HG02938 (cell line): Measurements from ENCODE around the gene INHBE.
"Not testable (repeated sequence)": the region's sequence is repeated elsewhere in the genome, so short reads cannot be mapped to it uniquely, and the experiment has no call there.

Experiments
- ATAC-seq: cut with Tn5 transposase; IDR thresholded peaks from one replicate; pipeline ENCODE4 v1.9.1; 2021; ENCODE audit warnings: mild to moderate bottlenecking, moderate library complexity; ENCODE audit not compliant: unreplicated experiment

Gene INHBE, protein sequence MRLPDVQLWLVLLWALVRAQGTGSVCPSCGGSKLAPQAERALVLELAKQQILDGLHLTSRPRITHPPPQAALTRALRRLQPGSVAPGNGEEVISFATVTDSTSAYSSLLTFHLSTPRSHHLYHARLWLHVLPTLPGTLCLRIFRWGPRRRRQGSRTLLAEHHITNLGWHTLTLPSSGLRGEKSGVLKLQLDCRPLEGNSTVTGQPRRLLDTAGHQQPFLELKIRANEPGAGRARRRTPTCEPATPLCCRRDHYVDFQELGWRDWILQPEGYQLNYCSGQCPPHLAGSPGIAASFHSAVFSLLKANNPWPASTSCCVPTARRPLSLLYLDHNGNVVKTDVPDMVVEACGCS

DNA sequence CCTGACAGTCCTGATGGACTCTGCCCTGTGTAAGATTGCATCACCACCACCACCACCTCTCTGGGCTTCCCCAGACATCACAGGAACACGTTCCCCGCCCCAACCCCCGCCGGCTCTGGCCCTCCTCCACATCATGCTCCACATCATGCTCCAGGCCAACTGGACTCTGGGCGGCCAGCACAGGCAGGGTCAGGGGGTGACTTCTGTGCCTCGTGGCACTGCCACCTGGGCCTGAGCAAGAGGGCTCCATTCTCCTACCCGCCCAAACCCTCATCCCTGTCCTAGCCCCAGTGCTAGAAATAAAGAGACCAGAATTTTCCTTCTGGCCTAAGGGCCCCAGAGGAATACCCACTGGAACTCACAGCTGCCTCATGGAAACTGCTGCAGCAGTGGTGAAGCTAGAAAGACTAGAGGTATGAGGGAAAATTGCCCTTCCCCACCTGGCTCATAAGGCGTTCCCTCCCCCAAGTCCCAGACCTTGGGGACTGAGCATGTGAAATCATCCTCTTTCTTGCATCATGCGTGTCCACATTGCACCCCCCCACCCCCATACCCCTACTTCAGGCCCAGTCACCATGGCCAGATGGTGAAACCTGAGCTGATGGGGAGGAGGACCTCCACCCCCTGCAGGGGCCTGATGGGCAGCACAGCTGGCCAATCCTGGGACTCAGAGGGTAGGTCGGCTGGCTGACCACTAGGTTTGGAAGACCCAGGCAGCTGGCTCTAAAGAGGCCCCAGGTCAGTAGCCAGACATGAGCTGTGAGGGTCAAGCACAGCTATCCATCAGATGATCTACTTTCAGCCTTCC lies at the start of gene INHBE:
Gene INHBE (plus strand): TSS at position 742 of the 808 bp plus-strand sequence. CDS start 230 bp downstream, outside the sequence.
- no peak for ATAC-seq

DNA sequence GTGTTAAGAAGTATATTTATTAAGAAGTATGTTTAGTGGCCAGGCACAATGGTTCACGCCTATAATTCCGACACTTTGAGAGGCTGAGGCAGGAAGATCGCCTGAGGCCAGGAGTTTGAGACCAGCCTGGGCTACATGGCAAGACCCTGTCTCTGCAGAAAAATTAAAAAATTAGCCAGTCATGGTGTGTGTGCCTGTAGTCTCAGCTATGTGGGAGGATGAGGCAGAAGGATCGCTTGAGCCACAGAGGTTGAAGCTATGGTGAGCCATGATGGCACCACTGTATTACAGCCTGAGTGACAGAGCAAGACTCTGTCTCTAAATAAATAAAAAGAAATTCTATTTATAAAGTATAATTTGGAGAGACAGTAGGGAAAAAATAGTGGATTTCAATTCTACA lies 44.6 kb upstream of the INHBE start:
- no peak for ATAC-seq

DNA sequence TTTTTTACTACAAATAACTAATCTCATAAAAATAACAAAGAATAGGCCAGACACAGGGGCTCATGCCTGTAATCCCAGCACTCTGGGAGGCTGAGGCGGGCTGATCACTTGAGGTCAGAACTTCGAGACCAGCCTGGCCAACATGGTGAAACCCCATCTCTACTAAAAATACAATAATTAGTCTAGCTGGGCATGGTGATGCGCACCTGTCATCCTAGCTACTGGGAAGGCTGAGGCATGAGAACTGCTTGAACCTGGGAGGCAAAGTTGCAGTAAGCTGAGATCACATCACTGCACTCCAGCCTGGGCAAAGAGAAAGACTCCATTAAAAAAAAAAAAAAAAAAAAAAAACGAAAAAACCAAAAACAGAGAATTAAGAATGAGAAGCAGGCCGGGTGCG lies 40.9 kb upstream of the INHBE start:
- ATAC-seq, result not testable (repeated sequence)

DNA sequence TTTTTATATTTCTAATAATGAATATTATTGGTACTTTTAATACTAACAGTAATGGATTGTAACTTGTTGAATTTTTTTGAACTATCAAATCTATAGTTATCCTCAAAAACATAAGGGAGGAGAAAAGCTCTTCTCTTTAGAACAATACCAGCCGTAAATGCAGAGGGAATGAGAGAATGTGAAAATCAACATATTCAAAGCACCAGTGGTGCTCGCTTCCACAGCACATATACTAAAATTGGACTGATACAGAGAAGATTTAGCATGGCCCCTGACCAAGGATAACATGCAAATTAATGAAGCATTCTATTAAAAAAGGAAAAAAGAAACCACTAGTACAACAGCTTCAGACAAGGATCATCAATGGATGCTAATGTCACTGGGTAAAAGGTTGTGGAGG lies 40.0 kb upstream of the INHBE start:
- no peak for ATAC-seq

DNA sequence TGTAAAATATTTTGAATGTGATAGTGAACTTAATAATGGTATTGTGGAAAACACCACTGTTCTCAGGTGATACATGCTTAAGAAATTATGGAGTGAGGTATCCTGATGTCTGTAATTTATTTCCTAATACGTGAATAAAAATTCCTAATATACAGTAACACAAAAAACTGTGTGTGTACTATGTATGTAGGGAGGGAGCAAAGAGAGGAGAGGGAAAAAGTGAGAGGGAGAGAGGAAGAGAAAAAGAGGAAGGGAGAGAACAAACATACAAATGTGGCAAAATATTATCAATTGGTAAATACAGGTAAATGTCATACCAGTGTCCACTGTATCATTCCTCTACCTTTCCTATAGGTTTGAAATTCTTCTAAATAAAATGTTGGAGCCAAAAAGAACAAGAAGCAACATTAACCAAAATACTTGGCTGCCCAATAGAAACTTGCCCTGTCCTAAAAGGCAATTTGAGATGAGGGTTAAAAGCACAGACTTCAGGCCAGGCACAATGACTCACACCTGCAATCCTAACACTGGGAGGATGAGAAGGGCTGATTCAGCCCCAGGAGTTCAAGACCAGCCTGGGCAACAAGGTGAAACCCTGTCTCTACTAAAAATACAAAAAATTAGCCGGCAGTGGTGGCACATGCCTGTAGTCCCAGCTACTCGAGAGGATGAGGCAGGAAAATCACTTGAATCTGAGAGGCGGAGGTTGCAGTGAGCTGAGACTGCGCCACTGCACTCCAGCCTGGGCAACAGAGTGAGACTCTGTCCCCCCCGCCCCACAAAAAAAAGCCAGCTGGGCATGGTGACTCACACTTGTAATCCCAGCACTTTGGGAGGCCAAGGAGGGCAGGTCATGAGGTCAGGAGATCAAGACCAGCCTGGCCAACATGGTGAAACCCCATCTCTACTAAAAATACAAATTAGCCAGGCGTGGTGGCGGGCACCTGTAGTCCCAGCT lies 38.8 kb upstream of the INHBE start:
- no peak for ATAC-seq

DNA sequence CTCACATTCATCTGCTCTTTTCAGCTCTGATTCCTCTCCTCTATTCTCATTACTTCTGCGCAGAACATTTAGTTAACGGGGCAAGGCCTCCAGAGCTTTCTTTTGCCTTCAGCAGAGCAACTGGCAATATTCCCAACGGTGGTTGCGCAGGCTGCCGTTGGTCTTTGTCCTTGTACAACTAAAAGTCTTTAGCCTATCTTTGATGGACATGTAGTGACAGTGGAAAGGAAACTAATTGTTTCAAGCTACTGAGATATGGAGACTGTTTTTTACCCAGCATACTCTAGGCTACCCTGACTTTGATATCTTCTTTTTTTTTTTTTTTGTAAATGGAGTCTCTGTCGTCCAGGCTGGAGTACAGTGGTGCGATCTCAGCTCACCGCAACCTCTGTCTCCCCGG lies 36.9 kb upstream of the INHBE start:
- no peak for ATAC-seq

DNA sequence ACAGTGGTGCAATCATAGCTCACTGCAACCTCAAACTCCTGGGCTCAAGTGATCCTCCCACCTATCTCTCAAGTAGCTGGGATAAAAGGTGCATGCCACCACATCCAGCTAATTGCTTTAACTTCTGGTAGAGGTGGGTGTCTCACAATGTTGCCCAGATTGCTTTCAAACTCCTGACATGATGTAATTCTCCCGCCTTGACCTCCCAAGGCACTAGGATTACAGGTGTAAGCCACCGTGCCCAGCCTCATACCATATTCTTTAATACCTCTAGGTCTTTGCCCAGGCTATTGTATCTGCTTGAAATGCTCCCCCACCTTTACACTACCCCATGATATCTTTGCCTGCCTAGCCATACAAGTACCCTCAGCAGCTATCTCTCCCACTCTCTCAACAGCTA lies 35.6 kb upstream of the INHBE start:
- ATAC-seq, result no peak

DNA sequence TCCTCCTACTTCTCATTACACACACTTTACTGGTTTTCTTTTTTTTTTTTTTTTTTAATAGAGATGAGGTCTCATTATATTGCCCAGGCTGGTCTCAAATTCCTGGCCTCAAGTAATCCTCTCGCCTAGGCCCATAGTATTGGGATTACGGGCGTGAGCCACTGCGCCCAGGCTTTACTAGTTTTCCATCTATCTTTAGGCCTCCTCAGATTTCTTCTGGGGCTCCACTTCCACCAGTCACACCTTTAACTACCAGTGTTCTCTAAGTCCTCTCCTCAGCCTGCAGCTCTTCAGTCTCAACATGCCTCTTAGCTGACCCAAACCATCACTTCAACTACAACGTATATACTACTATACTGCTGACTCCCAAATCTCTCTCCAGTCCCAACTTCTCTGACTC lies 34.6 kb upstream of the INHBE start:
- no peak for ATAC-seq

DNA sequence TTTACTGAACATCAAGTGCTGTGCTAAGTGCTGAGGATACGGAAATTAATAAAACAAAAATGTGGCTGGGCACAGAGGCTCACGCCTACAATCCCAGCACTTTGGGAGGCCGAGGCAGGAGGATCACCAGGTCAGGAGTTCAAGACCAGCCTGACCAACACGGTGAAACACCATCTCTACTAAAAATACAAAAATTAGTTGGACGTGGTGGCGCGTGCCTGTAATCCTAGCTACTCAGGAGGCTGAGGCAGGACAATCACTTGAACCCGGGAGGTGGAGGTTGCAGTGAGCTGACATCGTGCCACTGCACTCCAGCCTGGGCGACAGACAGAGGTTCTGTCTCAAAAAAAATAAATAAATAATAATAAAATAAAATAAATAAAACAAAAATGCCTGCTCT lies 28.2 kb upstream of the INHBE start:
- not testable (repeated sequence) for ATAC-seq

DNA sequence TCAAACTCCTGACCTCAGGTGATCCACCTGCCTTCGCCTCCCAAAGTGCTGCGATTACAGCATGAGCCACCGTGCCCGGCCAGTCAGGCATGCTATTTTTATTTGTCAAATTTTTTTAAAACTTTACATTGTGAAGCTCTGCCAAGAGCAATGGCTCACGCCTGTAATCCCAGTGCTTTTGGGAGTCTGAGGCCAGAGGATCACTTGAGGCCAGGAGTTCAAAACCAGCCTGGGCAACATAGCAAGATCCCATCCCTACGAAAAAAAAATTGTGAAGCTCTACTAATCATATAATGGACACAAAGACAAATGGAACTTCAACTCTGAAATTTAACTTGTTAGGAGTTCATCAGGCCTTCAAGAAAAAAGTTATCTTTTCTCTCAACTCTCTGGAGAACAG lies 26.1 kb upstream of the INHBE start:
- no peak for ATAC-seq

DNA sequence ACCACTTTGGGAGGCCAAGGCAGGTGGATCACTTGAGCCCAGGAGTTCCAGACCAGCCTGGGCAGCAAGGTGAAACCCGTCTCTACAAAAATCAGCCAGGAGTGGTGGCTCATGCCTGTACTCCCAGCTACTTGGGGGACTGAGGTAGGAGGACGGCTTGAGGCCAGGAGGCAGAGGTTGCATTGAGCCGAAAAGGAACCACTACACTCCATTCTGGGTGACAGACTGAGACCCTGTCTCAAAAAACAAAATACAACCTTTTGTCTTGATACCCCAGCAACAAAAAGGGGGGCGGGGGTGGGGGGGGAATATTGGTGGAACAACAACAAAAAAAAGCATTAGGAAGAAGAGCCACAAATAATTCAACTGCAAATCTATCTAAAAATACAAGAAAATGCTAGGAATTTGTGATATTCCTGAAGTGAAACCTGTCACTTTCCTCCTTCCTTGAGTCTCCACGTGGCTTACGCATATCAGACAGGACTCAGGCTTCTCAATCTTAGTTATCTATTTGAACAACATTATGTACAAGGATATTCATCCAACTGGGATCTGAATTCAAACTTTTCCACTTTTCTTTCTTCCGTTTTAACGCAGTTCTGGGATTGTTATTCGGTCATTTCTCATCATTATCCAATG lies 25.5 kb upstream of the INHBE start:
- ATAC-seq, result no peak

DNA sequence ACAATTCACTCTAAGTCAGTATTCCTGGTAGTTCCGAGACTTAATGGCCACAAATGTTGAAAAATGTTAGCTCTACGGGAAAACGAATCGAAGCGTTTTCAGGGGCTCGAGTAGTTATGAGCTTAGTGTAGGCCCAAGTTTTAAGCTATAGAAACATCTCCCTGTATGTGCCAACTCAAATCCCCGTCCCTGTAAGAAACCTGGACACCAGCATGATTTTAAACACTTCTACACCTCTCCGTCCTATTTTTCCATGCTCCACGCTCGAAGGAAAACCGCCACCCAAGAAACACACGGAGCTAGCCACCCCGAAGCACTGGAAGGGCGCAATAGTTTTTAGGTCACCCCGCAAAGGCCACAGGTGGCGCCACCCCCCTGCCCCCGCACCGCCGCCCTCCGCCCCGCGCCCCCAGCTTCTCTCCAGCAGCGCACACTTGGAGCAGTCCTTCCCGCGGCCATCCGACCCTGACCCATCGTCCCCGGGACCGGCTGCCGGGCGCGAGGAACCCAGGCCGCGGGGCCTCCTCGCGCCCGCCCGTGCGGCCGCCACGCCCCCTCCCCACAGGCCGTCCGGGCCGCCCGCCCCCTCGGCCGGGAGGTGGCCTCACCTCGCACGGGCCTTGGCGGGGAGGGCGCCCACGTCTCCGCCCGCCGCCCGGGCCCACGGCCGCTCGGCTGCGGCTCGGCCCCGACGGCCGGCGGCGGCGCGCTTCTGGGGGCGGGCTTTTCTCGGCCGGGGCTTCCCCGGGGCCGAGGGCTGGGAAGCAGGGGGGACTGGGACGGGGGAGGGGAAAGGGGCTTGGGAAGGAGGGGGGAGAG lies 24.8 kb upstream of the INHBE start:
- peak; percentile 31 for ATAC-seq

DNA sequence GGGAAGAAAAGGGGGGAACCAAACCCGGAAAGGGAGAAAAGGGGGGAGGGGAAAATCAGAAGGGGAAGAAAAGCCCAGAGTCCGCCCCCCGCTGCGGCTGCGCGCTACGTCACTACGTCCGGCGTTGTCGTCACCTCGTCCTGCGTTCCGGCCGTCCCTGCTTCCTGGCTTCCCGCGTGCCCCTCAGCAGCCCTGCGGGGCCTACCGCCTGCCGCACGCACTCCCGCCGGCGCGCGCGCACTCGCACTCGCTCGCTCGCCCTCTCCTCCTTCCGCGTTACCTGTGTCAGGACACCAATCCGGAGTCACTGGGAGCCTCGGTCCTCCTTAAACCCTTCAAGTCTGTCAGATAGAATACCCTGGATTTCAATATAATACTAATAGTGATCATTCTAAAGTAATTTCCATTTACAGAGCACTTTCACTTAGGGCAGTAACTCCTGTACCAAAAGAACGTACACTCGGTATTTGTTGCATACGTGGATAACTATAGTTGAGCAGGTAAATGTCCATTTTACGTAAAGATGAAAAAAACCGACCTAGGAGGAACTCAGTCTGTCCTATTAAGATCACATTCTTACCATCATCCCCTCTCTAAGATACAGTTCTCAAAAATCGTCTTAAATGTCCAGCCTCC lies 24.1 kb upstream of the INHBE start, which contains the start of gene R3HDM2:
Gene R3HDM2 (minus strand): TSS at position 113 of the 636 bp plus-strand sequence. CDS start 120,615 bp downstream, outside the sequence.
- peak; percentile 88 for ATAC-seq

DNA sequence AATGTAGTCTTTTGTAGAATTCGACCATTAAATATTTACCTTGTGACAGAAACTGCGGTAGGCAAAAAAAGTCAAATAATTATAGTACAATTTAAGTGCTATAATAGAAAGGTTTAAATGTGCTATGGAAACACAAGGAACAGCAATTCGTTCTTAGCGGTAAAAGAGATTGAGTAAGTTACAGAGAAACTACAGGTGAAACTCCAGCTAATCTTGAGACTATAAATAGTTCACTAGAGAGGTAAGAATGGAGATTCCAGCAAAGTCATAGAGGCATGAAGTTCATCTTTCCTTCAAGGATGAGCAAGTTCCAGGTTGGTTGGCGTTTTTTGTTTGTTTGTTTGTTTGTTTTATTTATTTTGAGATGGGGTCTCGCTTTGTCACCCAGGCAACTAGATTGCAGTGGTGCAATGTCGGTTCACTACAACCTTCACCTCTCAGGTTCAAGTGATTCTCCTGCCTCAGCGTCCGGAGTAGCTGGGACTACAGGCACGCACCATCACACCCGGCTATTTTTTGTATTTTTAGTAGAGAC lies 23.4 kb upstream of the INHBE start:
- ATAC-seq, result no peak

DNA sequence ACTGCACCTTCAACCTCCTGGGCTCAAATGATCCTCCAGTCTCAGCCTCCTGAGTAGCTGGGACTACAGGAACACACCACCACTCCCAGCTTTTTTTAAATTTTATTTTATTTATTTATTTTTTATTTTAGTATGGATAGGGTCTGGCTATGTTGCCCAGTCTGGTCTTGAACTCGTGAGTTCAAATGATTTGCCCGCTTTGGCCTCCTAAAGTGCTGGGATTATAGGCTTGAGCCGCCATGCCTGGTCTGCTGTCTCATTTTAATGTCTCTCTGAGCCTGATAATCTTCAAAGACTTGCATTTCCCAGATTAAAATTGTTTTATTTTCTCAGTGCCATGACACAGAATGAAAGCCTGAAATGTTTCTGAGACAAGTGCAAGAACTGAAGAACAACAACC lies 21.7 kb upstream of the INHBE start:
- no peak for ATAC-seq

DNA sequence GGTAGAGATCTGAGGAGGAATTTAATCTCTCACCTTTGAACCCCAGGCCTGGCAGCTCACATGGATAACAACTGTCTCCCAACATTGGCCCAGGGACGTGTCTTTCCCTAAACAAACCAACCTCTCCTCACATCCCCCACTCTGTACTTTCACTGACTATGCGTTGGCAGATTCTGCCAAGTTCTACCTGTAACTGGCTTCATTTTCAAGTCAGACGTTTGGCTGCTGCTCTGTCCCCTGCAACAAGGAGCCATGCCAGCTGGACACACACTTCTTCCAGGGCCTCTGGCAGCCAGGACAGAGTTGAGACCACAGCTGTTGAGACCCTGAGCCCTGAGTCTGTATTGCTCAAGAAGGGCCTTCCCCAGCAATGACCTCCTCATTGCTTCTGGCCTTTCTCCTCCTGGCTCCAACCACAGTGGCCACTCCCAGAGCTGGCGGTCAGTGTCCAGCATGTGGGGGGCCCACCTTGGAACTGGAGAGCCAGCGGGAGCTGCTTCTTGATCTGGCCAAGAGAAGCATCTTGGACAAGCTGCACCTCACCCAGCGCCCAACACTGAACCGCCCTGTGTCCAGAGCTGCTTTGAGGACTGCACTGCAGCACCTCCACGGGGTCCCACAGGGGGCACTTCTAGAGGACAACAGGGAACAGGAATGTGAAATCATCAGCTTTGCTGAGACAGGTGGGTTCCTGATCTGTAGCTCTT lies 20.4 kb upstream of the INHBE start, which contains the start of gene INHBC:
Gene INHBC (plus strand): TSS at position 268 of the 707 bp plus-strand sequence. CDS start 103 bp downstream, at position 371.
- no peak for ATAC-seq

DNA sequence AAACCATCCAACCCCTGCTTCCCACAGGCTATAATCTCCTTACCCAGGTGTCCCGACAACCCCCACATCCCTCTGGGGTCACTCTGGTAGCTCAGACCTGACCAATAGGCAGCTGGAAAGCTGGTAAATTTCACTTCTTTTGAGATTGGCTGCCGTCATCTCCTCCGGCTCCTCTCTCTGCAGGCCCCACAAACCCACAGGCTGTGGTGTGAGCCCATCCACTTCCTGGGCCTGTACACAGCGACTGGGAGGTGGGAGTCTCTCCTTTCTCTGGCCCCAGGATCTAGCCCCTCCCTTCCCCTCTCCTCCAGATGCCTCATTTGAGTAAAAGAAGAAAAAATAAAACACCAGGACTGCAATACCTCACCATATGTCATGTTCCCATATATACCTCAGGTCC lies 19.8 kb upstream of the INHBE start:
- no peak for ATAC-seq

DNA sequence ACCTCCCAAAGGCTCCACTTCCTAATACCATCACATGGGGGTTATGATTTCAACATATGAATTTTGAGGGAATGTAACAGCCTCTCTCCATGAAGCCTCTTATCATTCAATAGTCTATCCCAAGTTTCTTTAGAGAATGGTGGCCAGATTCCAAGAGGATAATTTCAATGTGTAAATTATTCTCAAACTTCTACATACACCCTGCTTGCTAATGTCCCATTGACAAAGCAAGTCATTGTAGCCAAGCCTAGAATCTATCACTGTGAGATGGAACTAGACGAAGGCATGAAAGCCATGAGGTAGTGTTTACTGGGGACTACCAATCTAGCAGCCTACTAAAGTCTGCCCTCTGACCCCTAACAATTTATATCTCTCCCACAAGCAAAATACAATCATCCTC lies 16.7 kb upstream of the INHBE start:
- ATAC-seq, result no peak
